Measurements from ENCODE around the gene SWT1.
"Not testable (repeated sequence)": the region's sequence is repeated elsewhere in the genome, so short reads cannot be mapped to it uniquely, and the experiment has no call there.

SWT1 gene

DNA sequence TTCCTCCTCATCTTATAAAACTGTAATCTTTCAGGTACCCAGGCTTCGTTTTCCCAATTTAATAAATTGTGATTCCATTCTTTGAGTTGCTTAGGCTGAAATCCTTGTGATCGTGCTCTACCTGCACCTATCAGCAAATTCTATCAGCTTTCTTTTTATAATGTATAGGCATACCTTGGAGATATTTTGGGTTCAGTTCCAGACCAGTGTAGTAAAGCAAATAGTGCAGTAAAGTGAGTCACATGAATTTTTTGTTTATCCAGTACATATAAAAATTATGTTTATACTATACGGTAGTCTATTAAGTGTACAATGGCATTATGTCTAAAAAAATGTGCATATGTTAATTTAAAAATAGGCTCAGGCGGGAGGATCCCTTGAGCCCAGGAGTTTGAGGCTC is 5.5 kb downstream of the SWT1 start:
- DNase-seq (ENCODE audit: low read depth in 3 of 3, low spot score in 1 of 3): no peak

GRCh38 chr1:185166106-185166505 is 9.1 kb downstream of the SWT1 start:
- no peak for DNase-seq (ENCODE audit: low read depth in 3 of 3, low spot score in 1 of 3)

DNA sequence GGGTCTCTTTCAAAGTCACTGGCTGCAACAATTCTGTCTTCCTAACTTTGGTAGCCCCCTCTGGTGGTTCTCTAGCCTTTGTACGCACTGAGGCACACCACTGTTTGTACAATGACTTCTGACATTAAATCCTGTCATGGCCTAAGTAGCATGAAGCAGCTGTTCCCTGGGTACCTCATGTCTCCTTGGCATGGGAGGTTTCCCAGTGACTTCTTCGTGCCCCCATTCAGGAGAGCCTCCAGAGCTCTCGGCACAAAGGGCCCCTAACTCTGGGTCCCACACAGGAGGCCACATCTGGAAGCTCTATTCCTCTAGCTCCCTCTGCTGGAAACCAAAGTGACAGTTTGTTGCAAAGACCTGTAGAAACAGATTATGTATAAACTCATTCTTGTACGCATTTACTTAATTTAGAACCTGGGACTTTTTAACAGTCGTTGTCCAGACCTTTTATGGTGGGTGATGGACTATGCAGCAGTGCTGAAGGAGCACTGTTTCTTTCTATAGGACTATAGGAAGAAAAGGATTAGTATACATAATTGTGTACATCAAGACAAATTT is 13.4 kb downstream of the SWT1 start:
- DNase-seq (ENCODE audit: low read depth in 3 of 3, low spot score in 1 of 3): peak in 1 of 3 donors; percentile 1

DNA sequence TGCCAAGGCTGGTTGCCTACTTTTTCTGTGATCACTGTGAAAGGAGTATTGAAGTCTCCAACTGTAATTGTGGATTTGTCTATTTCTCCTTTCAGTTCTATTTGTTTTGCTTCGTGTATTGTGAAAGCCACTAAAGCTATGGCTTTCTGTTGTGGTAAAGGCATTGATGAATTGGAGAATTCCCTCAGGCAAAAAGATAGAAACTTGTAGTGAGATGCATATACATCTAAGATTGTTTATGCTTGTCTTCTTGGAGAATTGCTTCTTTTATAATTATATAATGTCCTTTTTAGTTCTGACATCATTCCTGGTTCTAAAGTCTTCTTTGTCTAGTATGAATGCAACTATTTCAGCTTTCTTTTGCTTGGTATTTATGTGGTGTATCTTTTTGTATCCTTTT is 36.8 kb downstream of the SWT1 start:
- DNase-seq (ENCODE audit: low read depth in 3 of 3, low spot score in 1 of 3): no peak

- DNase-seq (ENCODE audit: low read depth in 3 of 3, low spot score in 1 of 3): not testable (repeated sequence)
Measured at GRCh38 chr1:185198712-185199111, 41.7 kb downstream of the SWT1 start.

GRCh38 chr1:185200889-185201288 is 43.9 kb downstream of the SWT1 start:
- DNase-seq (ENCODE audit: low read depth in 3 of 3, low spot score in 1 of 3): no peak

GRCh38 chr1:185207170-185207569 is 50.2 kb downstream of the SWT1 start:
- DNase-seq (ENCODE audit: low read depth in 3 of 3, low spot score in 1 of 3): no peak

GRCh38 chr1:185207980-185208602 is 51.1 kb downstream of the SWT1 start:
- DNase-seq (ENCODE audit: low read depth in 3 of 3, low spot score in 1 of 3): no peak

DNA sequence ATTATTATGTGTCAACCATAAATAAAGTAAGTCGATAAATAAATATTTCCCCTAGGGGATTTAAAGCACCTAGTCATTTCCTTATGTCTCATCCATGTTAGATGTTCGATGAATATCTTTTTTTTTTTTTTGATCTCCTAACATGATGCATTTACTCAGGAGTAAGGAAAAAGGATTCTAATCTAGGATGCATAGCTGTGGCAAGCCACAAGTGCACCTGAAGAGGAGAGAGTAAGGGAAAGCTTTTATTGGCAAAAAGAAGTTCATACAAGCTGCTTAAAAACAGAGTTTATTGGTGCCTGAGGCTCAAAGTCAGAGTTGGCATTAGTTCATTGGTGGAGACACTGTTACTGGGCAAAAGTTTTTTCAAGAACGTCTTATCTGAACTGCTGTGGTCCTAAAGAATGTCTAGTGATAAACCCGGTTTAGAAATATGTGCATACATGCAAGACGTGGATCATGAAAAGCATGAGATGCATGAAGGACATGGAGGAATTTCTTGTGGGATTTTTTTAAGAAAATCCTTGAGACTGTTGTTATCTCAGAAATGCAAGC is 51.7 kb downstream of the SWT1 start:
- DNase-seq (ENCODE audit: low read depth in 3 of 3, low spot score in 1 of 3): no peak

GRCh38 chr1:185209357-185209756 is 52.4 kb downstream of the SWT1 start:
- DNase-seq (ENCODE audit: low read depth in 3 of 3, low spot score in 1 of 3): not testable (repeated sequence)

DNA sequence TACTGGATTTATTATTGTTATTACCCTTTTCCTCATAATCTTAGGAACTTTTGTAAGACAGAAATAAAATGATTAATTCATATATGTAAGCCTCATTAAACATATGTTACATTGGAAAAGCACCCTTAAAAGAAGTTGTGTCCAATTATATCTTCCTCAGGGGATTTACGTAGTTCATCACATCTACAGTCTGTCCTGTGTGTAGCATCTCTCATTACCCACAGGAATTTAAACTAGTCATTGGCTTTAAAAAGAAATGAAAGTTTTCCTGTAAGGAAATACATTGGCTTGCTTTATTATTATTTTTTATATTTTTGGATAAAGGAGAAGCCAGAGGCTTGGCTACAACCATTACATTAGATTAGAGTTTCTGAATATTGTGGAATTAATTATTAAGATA is 56.1 kb downstream of the SWT1 start:
- no peak for DNase-seq (ENCODE audit: low read depth in 3 of 3, low spot score in 1 of 3)

GRCh38 chr1:185215911-185216310 is 58.9 kb downstream of the SWT1 start:
- DNase-seq (ENCODE audit: low read depth in 3 of 3, low spot score in 1 of 3): no peak

GRCh38 chr1:185224132-185224531 is 67.2 kb downstream of the SWT1 start:
- DNase-seq (ENCODE audit: low read depth in 3 of 3, low spot score in 1 of 3): no peak

- no peak for DNase-seq (ENCODE audit: low read depth in 3 of 3, low spot score in 1 of 3)
Measured at GRCh38 chr1:185227161-185227560, 70.2 kb downstream of the SWT1 start.

DNA sequence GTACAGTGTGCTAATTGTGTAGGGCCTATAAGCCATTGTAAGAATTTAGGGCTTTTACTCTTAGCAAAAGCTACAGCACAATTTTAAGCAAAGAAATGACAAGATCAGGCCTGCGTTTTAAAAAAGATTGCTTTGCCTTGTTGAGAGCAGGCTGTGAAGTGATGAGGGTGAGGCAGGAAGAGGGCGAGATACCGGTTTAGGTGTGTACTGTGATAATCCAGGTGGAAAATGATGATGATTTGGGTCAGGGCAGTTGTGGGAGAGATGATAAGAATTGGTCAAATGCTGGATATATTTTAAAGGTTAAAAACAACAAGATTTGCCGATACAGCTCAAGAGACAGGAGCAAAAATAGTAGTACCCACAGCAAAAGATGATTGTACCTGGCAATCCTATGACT is 72.0 kb downstream of the SWT1 start:
- DNase-seq (ENCODE audit: low read depth in 3 of 3, low spot score in 1 of 3): no peak

DNA sequence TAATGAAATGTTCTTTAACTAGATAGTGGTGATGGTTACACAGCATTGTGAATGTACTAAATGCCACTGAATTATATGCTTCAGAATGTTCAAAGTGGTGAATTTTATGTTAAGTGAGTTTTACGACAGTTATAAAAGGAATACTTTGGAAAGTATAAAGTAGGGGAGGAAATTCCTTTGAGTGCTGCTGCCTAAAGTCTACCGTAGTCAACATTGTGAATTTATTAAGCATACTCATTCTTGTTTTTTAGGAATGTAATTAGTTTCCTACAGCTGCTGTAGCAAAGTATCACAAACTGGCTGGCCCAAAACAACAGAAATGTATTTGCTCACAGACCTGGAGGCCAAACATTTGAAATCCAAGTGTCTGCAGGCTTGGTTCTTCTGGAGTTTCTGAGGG is 73.0 kb downstream of the SWT1 start:
- no peak for DNase-seq (ENCODE audit: low read depth in 3 of 3, low spot score in 1 of 3)

DNA sequence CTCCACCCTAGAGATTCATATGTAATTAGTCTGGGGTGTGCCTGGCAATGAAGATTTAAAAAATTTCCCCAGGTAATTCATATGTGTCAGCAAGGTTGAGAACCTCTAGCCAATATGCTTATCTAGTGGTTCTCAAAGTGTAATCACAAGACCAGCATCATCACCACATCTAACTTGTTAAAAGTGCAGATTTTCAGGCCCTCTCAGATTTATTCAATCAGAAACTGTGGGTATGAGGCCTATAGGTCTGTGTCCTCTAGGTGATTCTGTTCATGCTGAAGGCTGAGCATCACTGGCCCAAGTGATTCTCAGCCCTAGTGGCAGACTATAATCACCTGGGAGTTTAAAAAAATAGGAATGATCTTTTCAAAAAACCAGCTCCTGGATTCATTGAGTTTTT is 75.9 kb downstream of the SWT1 start:
- no peak for DNase-seq (ENCODE audit: low read depth in 3 of 3, low spot score in 1 of 3)

DNA sequence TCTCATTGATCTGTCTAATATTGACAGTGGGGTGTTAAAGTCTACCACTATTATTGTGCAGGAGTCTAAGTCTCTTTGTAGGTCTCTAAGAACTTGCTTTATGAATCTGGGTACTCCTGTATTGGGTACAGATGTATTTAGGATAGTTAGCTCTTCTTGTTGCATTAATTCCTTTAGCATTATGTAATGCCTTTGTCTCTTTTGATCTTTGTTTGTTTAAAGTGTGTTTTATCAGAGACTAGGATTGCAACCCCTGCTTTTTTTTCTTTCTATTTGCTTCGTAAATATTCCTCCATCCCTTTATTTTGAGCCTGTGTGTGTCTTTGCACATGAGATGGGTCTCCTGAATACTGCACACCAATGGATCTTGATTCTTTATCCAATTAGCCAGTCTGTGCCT is 77.2 kb downstream of the SWT1 start:
- DNase-seq (ENCODE audit: low read depth in 3 of 3, low spot score in 1 of 3): not testable (repeated sequence)

- not testable (repeated sequence) for DNase-seq (ENCODE audit: low read depth in 3 of 3, low spot score in 1 of 3)
Measured at GRCh38 chr1:185237176-185237575, 80.2 kb downstream of the SWT1 start.

GRCh38 chr1:185237661-185238060 is 80.7 kb downstream of the SWT1 start:
- DNase-seq (ENCODE audit: low read depth in 3 of 3, low spot score in 1 of 3): no peak

DNA sequence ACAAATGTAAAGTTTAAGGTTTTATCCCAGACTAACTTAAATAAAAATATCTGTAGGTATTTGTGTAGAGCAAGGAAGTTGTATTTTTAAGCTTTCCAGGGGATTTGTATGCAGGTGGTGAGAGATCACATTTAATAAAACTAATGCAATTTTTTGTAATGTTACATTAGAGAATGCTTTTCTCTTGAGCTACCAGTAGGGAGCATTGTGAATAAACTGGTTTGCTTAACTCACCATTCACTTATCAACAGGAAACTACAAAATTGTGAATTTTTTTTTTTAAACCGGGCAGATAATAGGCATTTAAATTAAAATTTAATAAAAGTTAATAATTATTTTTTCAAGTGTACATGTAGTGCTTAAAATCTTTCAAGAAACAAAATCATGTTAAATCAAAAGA is 81.5 kb downstream of the SWT1 start:
- DNase-seq (ENCODE audit: low read depth in 3 of 3, low spot score in 1 of 3): no peak

- DNase-seq (ENCODE audit: low read depth in 3 of 3, low spot score in 1 of 3): no peak
Measured at GRCh38 chr1:185239861-185240260, 82.9 kb downstream of the SWT1 start.

DNA sequence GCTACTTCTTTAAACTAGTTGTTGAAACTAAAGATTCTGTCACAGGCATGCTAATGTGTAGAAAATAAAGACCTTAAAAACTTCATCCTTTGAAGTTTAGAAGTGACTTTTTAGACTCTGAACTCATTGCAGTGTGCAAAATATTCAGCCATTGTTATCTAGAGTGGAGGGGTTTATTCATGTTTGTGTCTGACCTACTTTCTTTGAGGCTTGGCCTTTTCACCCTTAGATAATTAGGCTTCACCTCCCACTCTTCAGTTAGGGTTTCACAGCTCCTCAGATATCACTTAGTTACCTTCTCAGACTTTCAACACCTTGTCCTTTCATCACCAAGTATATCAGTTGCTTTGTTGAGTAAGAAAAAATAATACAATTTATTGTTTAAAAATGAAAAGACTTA is 84.2 kb downstream of the SWT1 start:
- DNase-seq (ENCODE audit: low read depth in 3 of 3, low spot score in 1 of 3): no peak

Measured in stimulated activated CD4-positive, alpha-beta T cell treated with anti-CD3 and anti-CD28 coated beads, TNF-alpha, amount 100 ng/mL, for 1 hour (primary cell).